Measurements from ENCODE around the gene FREM2.

DNA sequence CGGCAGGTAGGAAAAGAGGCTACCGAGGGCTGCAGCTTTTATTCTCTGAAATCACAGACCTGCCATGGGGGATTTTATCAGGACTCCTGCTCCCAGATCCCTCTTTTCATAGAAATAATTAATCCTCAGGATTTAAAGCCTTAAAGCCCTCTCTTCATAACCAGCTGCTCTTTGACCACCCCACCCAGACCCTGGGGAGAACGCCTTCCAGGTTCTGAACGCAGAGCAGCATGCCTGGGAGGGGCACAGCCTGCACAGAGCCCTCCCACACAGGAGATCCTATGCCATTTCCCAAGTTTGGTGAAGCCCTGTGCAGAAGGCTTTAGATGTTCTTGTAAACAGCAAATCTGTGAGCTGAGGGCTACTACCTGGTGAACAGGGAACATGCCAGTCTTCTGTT lies 212.7 kb downstream of the FREM2 start:
- TF ChIP-seq CTCF (conservative IDR thresholded peaks at IDR 0.05; ENCODE audit: low read depth, low read length) (no peak), EZH2 (IDR thresholded peaks at IDR 0.05; ENCODE audit: borderline replicate concordance, low read depth, low read length, poor library complexity, severe bottlenecking) (no peak)
